Measurements from ENCODE around the gene LATS2. TPM values are rescaled to one million over a fixed set of nuclear protein-coding genes. Genes with fewer than 3 reads are reported as not detected.
A peak's percentile ranks its signal among the peaks of the same experiment; 100 is the strongest.
"Not testable (repeated sequence)": the region's sequence is repeated elsewhere in the genome, so short reads cannot be mapped to it uniquely, and the experiment has no call there.

Gene LATS2
- total RNA-seq, 1 donor from 2014 or later = 104 TPM

DNA sequence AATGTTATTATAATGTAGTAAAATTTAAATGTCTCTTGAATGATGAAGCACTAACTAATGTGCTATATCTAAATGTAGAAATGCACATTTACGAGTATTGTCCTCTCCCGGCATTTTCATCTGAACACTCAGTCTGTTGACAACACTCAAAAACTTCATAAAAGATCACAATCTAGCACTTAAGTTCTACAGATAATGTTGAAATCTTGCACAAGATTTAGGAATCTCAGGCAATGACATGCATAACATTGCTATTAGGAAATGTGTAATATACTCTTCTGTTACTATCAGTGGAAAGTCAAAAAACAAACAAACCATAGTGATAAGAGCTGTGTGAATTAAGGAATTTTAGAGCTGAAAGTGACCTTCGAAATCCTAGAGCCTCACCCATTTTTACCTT is 121.3 kb downstream of the LATS2 start:
- TF ChIP-seq, protein P1, sequence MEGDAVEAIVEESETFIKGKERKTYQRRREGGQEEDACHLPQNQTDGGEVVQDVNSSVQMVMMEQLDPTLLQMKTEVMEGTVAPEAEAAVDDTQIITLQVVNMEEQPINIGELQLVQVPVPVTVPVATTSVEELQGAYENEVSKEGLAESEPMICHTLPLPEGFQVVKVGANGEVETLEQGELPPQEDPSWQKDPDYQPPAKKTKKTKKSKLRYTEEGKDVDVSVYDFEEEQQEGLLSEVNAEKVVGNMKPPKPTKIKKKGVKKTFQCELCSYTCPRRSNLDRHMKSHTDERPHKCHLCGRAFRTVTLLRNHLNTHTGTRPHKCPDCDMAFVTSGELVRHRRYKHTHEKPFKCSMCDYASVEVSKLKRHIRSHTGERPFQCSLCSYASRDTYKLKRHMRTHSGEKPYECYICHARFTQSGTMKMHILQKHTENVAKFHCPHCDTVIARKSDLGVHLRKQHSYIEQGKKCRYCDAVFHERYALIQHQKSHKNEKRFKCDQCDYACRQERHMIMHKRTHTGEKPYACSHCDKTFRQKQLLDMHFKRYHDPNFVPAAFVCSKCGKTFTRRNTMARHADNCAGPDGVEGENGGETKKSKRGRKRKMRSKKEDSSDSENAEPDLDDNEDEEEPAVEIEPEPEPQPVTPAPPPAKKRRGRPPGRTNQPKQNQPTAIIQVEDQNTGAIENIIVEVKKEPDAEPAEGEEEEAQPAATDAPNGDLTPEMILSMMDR (IDR thresholded peaks at IDR 0.05) = no peak
- Mint-ChIP-seq H3K4me1 (ENCODE audit: low read depth) (peaks cover 11% of the 10 kb centered on the region), H3K27ac (ENCODE audit: unreplicated experiment) (no peak overlapping the region), H3K27me3 (ENCODE audit: low read depth) (no peaks in the 10 kb centered on the region), H3K4me3 (ENCODE audit: unreplicated experiment) (no peak overlapping the region), H3K9me3 (ENCODE audit: low read depth) (no peaks in the 10 kb centered on the region), H3K36me3 (ENCODE audit: low read depth) (no peaks in the 10 kb centered on the region)
- no peak for DNase-seq (ENCODE audit: low spot score)

DNA sequence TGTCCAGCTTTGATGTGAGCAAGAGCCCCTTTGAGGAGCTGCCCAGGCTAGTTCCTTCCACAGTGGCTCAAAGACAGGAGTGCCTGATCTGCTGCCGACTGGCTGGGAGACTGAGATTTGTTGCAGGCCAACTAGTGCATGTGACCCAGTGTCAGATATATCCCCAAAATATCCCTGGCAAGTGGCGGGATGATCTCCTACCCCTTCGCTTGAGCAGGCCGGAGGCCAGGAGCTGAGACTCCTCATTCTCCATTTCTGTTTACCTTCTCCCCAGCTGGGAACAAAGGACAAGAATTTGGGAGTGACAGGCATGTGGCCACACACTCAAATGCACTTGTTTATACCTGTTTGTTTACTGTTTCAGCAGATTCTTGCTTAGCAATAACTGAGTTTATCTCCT is 121.7 kb downstream of the LATS2 start:
- Mint-ChIP-seq H3K4me1 (ENCODE audit: low read depth) (peaks cover 11% of the 10 kb centered on the region), H3K9me3 (ENCODE audit: low read depth) (no peaks in the 10 kb centered on the region), H3K27ac (ENCODE audit: unreplicated experiment) (no peak overlapping the region), H3K4me3 (ENCODE audit: unreplicated experiment) (no peak overlapping the region), H3K27me3 (ENCODE audit: low read depth) (no peaks in the 10 kb centered on the region), H3K36me3 (ENCODE audit: low read depth) (no peaks in the 10 kb centered on the region)
- no peak for DNase-seq (ENCODE audit: low spot score)
- TF ChIP-seq, protein P1 (IDR thresholded peaks at IDR 0.05) = no peak

DNA sequence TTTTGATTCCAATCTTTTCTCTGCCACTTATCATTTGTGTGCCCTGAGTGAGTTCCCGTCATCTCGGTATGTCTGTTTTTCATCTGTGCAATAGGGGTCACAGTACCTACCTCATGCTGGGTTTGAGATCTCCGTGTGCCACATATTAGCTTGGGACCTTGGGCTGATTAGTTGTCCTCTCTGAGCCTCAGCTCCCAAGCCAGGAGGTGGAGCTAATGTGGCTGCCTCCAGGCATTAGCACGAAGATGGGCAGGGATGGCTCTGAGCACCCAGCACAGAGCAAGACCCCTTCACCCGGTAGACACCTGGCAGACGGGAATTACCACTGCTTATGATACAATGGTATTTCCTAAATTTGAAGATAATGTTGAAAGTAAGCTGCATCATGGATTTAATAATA is 123.1 kb downstream of the LATS2 start:
- no peak for DNase-seq (ENCODE audit: low spot score)
- Mint-ChIP-seq H3K27ac (ENCODE audit: unreplicated experiment) (no peak overlapping the region), H3K36me3 (ENCODE audit: low read depth) (no peaks in the 10 kb centered on the region), H3K9me3 (ENCODE audit: low read depth) (no peaks in the 10 kb centered on the region), H3K4me3 (ENCODE audit: unreplicated experiment) (no peak overlapping the region), H3K27me3 (ENCODE audit: low read depth) (no peaks in the 10 kb centered on the region), H3K4me1 (ENCODE audit: low read depth) (peaks cover 5% of the 10 kb centered on the region)
- TF ChIP-seq, protein P1 (IDR thresholded peaks at IDR 0.05) = peak; percentile 14

DNA sequence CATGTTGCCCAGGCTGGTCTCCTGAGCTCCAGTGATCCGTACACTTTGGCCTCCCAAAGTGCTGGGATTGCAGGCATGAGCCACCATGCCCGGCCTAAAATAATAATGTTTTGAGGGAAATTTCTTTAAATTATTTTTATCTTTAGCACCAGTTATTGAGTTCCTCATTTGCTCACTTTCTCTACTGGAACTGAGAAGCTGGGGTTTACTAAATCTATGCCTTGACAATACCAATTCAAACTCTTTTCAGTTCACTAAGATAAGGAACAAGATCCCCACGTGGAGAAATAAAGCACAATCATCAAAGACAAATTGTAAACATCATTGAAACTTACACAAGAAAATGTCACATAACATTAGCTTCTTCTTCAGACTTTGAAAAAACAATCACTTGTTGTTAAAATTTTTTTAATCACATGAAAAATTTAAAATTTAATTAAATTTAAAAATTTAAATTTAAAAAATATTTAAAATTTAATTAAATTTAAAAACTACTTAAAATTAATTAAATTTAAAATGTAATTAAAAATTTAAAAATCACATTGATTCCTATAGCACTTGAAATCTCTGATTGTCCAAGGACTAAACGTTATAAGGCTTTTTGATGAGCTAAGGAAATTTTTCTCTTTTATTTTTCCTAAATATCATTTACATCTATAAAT is 133.7 kb downstream of the LATS2 start:
- Mint-ChIP-seq H3K27ac (ENCODE audit: unreplicated experiment) (no peak overlapping the region), H3K9me3 (ENCODE audit: low read depth) (no peaks in the 10 kb centered on the region), H3K4me3 (ENCODE audit: unreplicated experiment) (no peak overlapping the region), H3K4me1 (ENCODE audit: low read depth) (peaks cover 5% of the 10 kb centered on the region), H3K27me3 (ENCODE audit: low read depth) (peaks cover 1% of the 10 kb centered on the region), H3K36me3 (ENCODE audit: low read depth) (no peaks in the 10 kb centered on the region)
- TF ChIP-seq, protein P1 (IDR thresholded peaks at IDR 0.05) = no peak
- DNase-seq (ENCODE audit: low spot score) = no peak

DNA sequence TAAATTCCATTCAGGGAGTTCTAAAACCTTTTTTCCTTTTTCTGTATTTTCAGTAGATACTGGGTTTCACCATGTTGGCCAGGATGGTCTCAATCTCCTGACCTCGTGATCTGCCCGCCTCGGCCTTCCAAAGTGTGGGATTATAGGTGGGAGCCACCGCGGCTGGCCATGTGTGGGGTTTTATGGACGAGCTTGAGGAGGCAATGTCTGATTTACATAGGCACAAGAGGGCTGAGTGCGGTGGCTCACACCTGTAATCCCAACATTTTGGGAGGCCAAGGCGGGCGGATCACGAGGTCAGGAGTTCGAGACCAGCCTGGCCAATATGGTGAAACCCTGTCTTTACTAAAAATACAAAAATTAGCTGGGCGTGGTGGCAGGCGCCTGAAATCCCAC is 136.0 kb downstream of the LATS2 start:
- not testable (repeated sequence) for H3K36me3 Mint-ChIP-seq (ENCODE audit: low read depth); H3K27me3 Mint-ChIP-seq (ENCODE audit: low read depth); H3K27ac Mint-ChIP-seq (ENCODE audit: unreplicated experiment); H3K4me1 Mint-ChIP-seq (ENCODE audit: low read depth); DNase-seq (ENCODE audit: low spot score); H3K4me3 Mint-ChIP-seq (ENCODE audit: unreplicated experiment); H3K9me3 Mint-ChIP-seq (ENCODE audit: low read depth)

DNA sequence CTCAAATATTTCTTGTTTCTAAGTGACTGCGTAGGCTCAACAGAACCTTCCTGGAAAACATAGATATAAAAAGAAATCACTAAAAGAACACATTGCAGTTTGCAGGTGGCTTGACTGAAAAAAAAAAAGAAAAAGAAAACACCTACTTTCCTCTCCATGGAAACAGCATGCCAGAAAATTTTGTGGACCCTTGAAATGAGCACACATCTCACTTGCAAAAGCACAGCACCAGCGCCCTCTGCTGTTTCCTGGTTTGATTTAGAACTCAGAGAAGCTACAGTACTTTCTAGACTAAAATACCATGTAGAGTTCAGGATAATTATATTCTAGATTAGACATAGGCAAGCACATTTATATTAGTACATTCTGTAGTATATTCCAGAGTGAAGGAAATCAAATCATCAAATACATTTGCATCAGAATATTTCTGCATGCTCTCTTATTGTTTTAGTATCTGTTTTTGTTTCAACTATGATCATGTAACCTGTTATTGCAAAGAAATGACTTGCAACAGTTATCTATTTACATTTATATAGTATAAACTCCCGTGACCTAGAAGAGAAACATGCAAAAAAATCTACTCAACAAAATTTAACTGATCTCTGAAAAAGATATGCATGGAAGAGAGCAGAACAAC is 136.5 kb downstream of the LATS2 start:
- Mint-ChIP-seq H3K4me3 (ENCODE audit: unreplicated experiment) (no peak overlapping the region), H3K4me1 (ENCODE audit: low read depth) (peaks cover 5% of the 10 kb centered on the region), H3K27me3 (ENCODE audit: low read depth) (peaks cover 1% of the 10 kb centered on the region), H3K9me3 (ENCODE audit: low read depth) (no peaks in the 10 kb centered on the region), H3K36me3 (ENCODE audit: low read depth) (no peaks in the 10 kb centered on the region), H3K27ac (ENCODE audit: unreplicated experiment) (no peak overlapping the region)
- no peak for DNase-seq (ENCODE audit: low spot score)
- TF ChIP-seq, protein P1 (IDR thresholded peaks at IDR 0.05) = peak; percentile 97

Measured in chondrocyte (in vitro differentiated cells).